Mesenchymal stem cell (in vitro differentiated cells and primary cell): ENCODE data around the gene FABP1. TPM values are rescaled to one million over a fixed set of nuclear protein-coding genes. Genes with fewer than 3 reads are reported as not detected.

ENCODE experiments used
- DNase-seq: peaks from one replicate; pipeline ENCODE4 v3.0.0-alpha.2; 2013
- H2AFZ ChIP-seq: one replicate; pipeline ENCODE4 v1.6.1; 2013; ENCODE audit warnings: low read depth, mild to moderate bottlenecking, control low read depth, inconsistent platforms, low read length, moderate library complexity
- H2AK5ac ChIP-seq: 2 replicates; pipeline ENCODE4 v1.6.1; 2013; ENCODE audit warnings: low read length, moderate library complexity, mild to moderate bottlenecking, inconsistent platforms; ENCODE audit not compliant: severe bottlenecking
- H2BK120ac ChIP-seq: one replicate; pipeline ENCODE4 v1.6.1; 2013; ENCODE audit warnings: low read depth, mild to moderate bottlenecking, inconsistent platforms, low read length, moderate library complexity
- H2BK12ac ChIP-seq, 2 experiments: one replicate each; pipeline ENCODE4 v1.6.1; 2013; ENCODE audit warnings: inconsistent platforms in 2 of 2, low read length in 2 of 2, mild to moderate bottlenecking in 2 of 2, moderate library complexity in 2 of 2, control low read depth in 1 of 2
- H2BK15ac ChIP-seq: one replicate; pipeline ENCODE4 v1.6.1; 2013; ENCODE audit warnings: mild to moderate bottlenecking, low read depth, inconsistent platforms; ENCODE audit not compliant: poor library complexity, severe bottlenecking
- H2BK5ac ChIP-seq: 2 replicates; pipeline ENCODE4 v1.6.1; 2013; ENCODE audit warnings: low read depth, mild to moderate bottlenecking, low read length, control low read depth, inconsistent platforms; ENCODE audit not compliant: poor library complexity, severe bottlenecking
- H3K14ac ChIP-seq, 2 experiments: one replicate each; pipeline ENCODE4 v1.6.1; 2013; ENCODE audit warnings: inconsistent platforms in 2 of 2, low read length in 2 of 2, control low read depth in 1 of 2, mild to moderate bottlenecking in 1 of 2, moderate library complexity in 1 of 2
- H3K18ac ChIP-seq, 2 experiments: one replicate each; pipeline ENCODE4 v1.6.1; 2013; ENCODE audit warnings: inconsistent platforms in 2 of 2, low read length in 2 of 2, control low read depth in 1 of 2, low read depth in 1 of 2, mild to moderate bottlenecking in 1 of 2
- H3K23ac ChIP-seq, 2 experiments: one replicate each; pipeline ENCODE4 v1.6.1; 2013; ENCODE audit warnings: inconsistent platforms in 2 of 2, low read length in 2 of 2, mild to moderate bottlenecking in 2 of 2, moderate library complexity in 2 of 2, control low read depth in 1 of 2
- H3K27ac ChIP-seq: 2 replicates; pipeline ENCODE4 v1.5.1; 2013; ENCODE audit warnings: mild to moderate bottlenecking, moderate library complexity, low read length, control low read depth, inconsistent platforms; ENCODE audit not compliant: poor library complexity, severe bottlenecking
- H3K27me3 ChIP-seq, 2 experiments: 2 replicates each; pipeline versions ENCODE4 v1.6.1 to v1.7.0; 2013; ENCODE audit warnings: low read length in 2 of 2, mild to moderate bottlenecking in 2 of 2, moderate library complexity in 2 of 2, control low read depth in 1 of 2, inconsistent platforms in 1 of 2; ENCODE audit not compliant: control insufficient read depth in 1 of 2, insufficient read depth in 1 of 2
- H3K36me3 ChIP-seq, 2 experiments: 2 replicates each; pipeline versions ENCODE4 v1.6.1 to v1.7.0; 2013; ENCODE audit warnings: low read length in 2 of 2, control low read depth in 1 of 2, inconsistent platforms in 1 of 2, low read depth in 1 of 2, mild to moderate bottlenecking in 1 of 2; ENCODE audit not compliant: insufficient read depth in 2 of 2, control insufficient read depth in 1 of 2
- H3K4ac ChIP-seq, 2 experiments: one replicate each; pipeline ENCODE4 v1.6.1; 2013; ENCODE audit warnings: inconsistent platforms in 2 of 2, low read length in 2 of 2, mild to moderate bottlenecking in 2 of 2, moderate library complexity in 2 of 2, control low read depth in 1 of 2, low read depth in 1 of 2
- H3K4me1 ChIP-seq: 2 replicates; pipeline ENCODE4 v1.6.1; 2013; ENCODE audit warnings: low read depth, low read length, control low read depth; ENCODE audit not compliant: control insufficient read depth, insufficient read depth
- H3K4me2 ChIP-seq: 2 replicates; pipeline ENCODE4 v1.6.1; 2013; ENCODE audit warnings: low read length, mild to moderate bottlenecking, inconsistent platforms; ENCODE audit not compliant: poor library complexity, severe bottlenecking
- H3K4me3 ChIP-seq, 2 experiments: 2 replicates each; pipeline versions ENCODE4 v1.5.1 to v1.7.0; 2013; ENCODE audit warnings: low read length in 2 of 2, mild to moderate bottlenecking in 2 of 2, control low read depth in 1 of 2, low read depth in 1 of 2; ENCODE audit not compliant: insufficient read depth in 1 of 2
- H3K79me1 ChIP-seq: replicated peaks from 2 replicates; pipeline ENCODE4 v1.6.1; 2013; ENCODE audit warnings: mild to moderate bottlenecking, control low read depth, low read length, inconsistent platforms; ENCODE audit not compliant: poor library complexity, severe bottlenecking
- H3K9ac ChIP-seq: 2 replicates; pipeline ENCODE4 v1.7.0; 2013; ENCODE audit warnings: mild to moderate bottlenecking, low read length, moderate library complexity
- H3K9me3 ChIP-seq: 2 replicates; pipeline ENCODE4 v1.7.0; 2013; ENCODE audit warnings: mild to moderate bottlenecking, low read length; ENCODE audit not compliant: control insufficient read depth
- H4K8ac ChIP-seq: one replicate; pipeline ENCODE4 v1.6.1; 2013; ENCODE audit warnings: inconsistent platforms, mild to moderate bottlenecking, low read length, moderate library complexity
- H4K91ac ChIP-seq: one replicate; pipeline ENCODE4 v1.6.1; 2013; ENCODE audit warnings: mild to moderate bottlenecking, low read length, inconsistent platforms
- WGBS: methylation state at CpG from one replicate; pipeline ENCODE4 v1.1.7; 2013; ENCODE audit warnings: mixed read lengths; 5-methylcytosine and 5-hydroxymethylcytosine counted together
- polyA plus RNA-seq, 2 experiments: library from polyadenylated mRNA; stranded (reverse); fragments of 200-250 nt; gene quantifications; one replicate each; pipeline ENCODE4 v1.2.3, GENCODE V29; 2013

The FABP1 gene
- not detected for polyA plus RNA-seq (2013, experiment 1 of 2)
- not detected for polyA plus RNA-seq (2013, experiment 2 of 2)

- DNase-seq, result no peak
- no peak within 1 kb of the TSS for H3K23ac ChIP-seq
Measured at GRCh38 chr2:88127888-88128653, at the start of gene FABP1. Gene FABP1 (minus strand): TSS chr2:88128062. CDS start chr2:88128017, 45 bp downstream.

DNA sequence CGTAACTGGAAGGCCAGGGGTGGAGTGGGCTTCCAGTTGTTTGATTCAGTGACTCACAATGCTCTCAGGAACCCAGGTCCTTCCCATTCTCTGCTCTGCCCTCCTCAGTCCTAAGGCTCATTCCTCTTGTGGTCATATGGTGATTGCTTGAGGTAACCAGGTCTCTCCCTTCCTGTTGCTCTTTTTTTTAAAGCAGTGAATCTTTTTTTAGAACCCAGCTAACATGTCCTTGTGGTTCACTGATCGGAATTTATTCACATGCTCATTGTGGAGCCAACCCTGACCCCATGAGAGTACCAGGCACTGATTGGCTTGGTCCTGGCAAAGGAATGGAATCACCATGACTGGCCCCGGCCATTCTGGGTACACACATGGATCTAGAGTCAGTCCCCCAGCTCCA, 49.7 kb upstream of the FABP1 start:
- Histone ChIP-seq H3K9ac (no peak overlapping the region), H2AK5ac (no peak overlapping the region), H2BK12ac (no peak overlapping the region), H3K23ac (no peak overlapping the region), H3K4me3 (no peak overlapping the region), H3K9me3 (no peaks in the 10 kb centered on the region), H3K36me3 (peaks cover 0 to 3% of the 10 kb centered on the region in 2 experiments), H3K79me1 (no peaks in the 10 kb centered on the region), H4K91ac (no peak overlapping the region), H3K27me3 (peaks cover 9 to 17% of the 10 kb centered on the region in 2 experiments), H3K4me2 (no peak overlapping the region), H3K4me1 (peaks cover 2% of the 10 kb centered on the region), H3K14ac (no peak overlapping the region), H3K27ac (no peak overlapping the region), H2BK15ac (no peak overlapping the region), H3K18ac (no peak overlapping the region), H3K4ac (no peak overlapping the region), H2AFZ (no peak overlapping the region), H2BK5ac (no peak overlapping the region), H2BK120ac (no peak overlapping the region), H4K8ac (no peak overlapping the region)
- 87% methylated on average over 3 of the region's 3 CpGs for WGBS
- DNase-seq, result no peak

More at GRCh38 chr2:88127888-88128653, at the start of gene FABP1:
- no peak within 1 kb of the TSS for H4K91ac ChIP-seq
- H3K4me3 ChIP-seq, result no peak within 1 kb of the TSS
- no peak within 1 kb of the TSS for H3K14ac ChIP-seq
- H3K9ac ChIP-seq, result no peak within 1 kb of the TSS
- no peaks in the 10 kb centered on the region for H3K36me3 ChIP-seq
- H3K27me3 ChIP-seq, result peaks cover 30 to 60% of the 10 kb centered on the region in 2 experiments
- H3K18ac ChIP-seq, result no peak within 1 kb of the TSS
- whole genome bisulfite sequencing, result 78% methylated on average over 10 of the region's 12 CpGs
- no peak within 1 kb of the TSS for H3K4ac ChIP-seq
- no peak within 1 kb of the TSS for H2BK12ac ChIP-seq
- no peak within 1 kb of the TSS for H3K4me2 ChIP-seq
- no peak within 1 kb of the TSS for H2AK5ac ChIP-seq
- H2AFZ ChIP-seq, result no peak within 1 kb of the TSS
- no peak within 1 kb of the TSS for H2BK5ac ChIP-seq
- no peak within 1 kb of the TSS for H2BK15ac ChIP-seq
- no peak within 1 kb of the TSS for H3K27ac ChIP-seq
- H3K4me1 ChIP-seq, result peaks cover 2% of the 10 kb centered on the region
- no peaks in the 10 kb centered on the region for H3K9me3 ChIP-seq
- no peak within 1 kb of the TSS for H4K8ac ChIP-seq
- H3K79me1 ChIP-seq, result no peaks in the 10 kb centered on the region
- no peak within 1 kb of the TSS for H2BK120ac ChIP-seq

- Histone ChIP-seq H3K27ac (no peak overlapping the region), H3K18ac (no peak overlapping the region), H3K4ac (no peak overlapping the region), H2BK15ac (no peak overlapping the region), H2AK5ac (no peak overlapping the region), H4K8ac (no peak overlapping the region), H3K4me1 (peaks cover 2% of the 10 kb centered on the region), H2BK5ac (no peak overlapping the region), H3K36me3 (peaks cover 0 to 3% of the 10 kb centered on the region in 2 experiments), H4K91ac (no peak overlapping the region), H3K9ac (no peak overlapping the region), H2BK12ac (no peak overlapping the region), H3K27me3 (peaks cover 9 to 17% of the 10 kb centered on the region in 2 experiments), H3K9me3 (no peaks in the 10 kb centered on the region), H2AFZ (no peak overlapping the region), H3K4me2 (no peak overlapping the region), H2BK120ac (no peak overlapping the region), H3K14ac (no peak overlapping the region), H3K79me1 (no peaks in the 10 kb centered on the region), H3K4me3 (no peak overlapping the region), H3K23ac (no peak overlapping the region)
- DNase-seq, result no peak
- 76% methylated on average over 3 of the region's 3 CpGs for WGBS
Measured at GRCh38 chr2:88176352-88176984, 48.6 kb upstream of the FABP1 start.

- no peak overlapping the region for H4K8ac ChIP-seq
- no peak overlapping the region for H2BK12ac ChIP-seq
- H3K4me3 ChIP-seq, result no peak overlapping the region
- H3K9me3 ChIP-seq, result no peaks in the 10 kb centered on the region
- H3K9ac ChIP-seq, result no peak overlapping the region
- no peaks in the 10 kb centered on the region for H3K79me1 ChIP-seq
- 95% methylated on average over 6 of the region's 6 CpGs for WGBS
- no peak overlapping the region for H2AK5ac ChIP-seq
- H3K4ac ChIP-seq, result no peak overlapping the region
- peaks cover 0 to 3% of the 10 kb centered on the region in 2 experiments for H3K36me3 ChIP-seq
- DNase-seq, result no peak
- no peak overlapping the region for H2AFZ ChIP-seq
- no peak overlapping the region for H3K23ac ChIP-seq
- peaks cover 4 to 18% of the 10 kb centered on the region in 2 experiments for H3K27me3 ChIP-seq
- no peak overlapping the region for H2BK15ac ChIP-seq
- no peak overlapping the region for H4K91ac ChIP-seq
- no peak overlapping the region for H2BK120ac ChIP-seq
- peaks cover 10% of the 10 kb centered on the region for H3K4me1 ChIP-seq
- no peak overlapping the region for H3K14ac ChIP-seq
- H3K4me2 ChIP-seq, result no peak overlapping the region
- no peak overlapping the region for H2BK5ac ChIP-seq
- H3K18ac ChIP-seq, result no peak overlapping the region
- H3K27ac ChIP-seq, result no peak overlapping the region
Measured at GRCh38 chr2:88172882-88173281, 45.0 kb upstream of the FABP1 start.
